Right renal pelvis (tissue), 4 donors: ENCODE results near the gene PHYKPL. TPM values are rescaled to one million over a fixed set of nuclear protein-coding genes. Genes with fewer than 3 reads are reported as not detected.

Experiments
- polyA plus RNA-seq, 4 donors: library from polyadenylated mRNA; unstranded; fragments of 120-200 nt; gene quantifications; one replicate each; pipeline ENCODE4 v1.2.1, GENCODE V29; 2013; ENCODE audit not compliant: insufficient read length in 4 of 4

PHYKPL gene
- polyA plus RNA-seq, 4 donors = 62.8 to 78.4 (median 67.7) TPM

Other genes with a start within 250 kb of the PHYKPL start
- gene PROP1, start 236.6 kb downstream of the PHYKPL start, polyA plus RNA-seq = not detected
- 1 to 10 TPM; 4.0 to 5.2 (median 4.5) TPM for gene N4BP3, start 119.3 kb downstream of the PHYKPL start, polyA plus RNA-seq
- gene RMND5B, start 101.8 kb downstream of the PHYKPL start, polyA plus RNA-seq = 10 to 100 TPM; 31.2 to 36.5 (median 32.7) TPM
- 100 to 1,000 TPM in 2 of 4 donors, 10 to 100 TPM in 2; 92.4 to 132 (median 99.9) TPM for gene NHP2, start 78.9 kb downstream of the PHYKPL start, polyA plus RNA-seq
- gene GMCL2, start 45.4 kb downstream of the PHYKPL start, polyA plus RNA-seq = under 1 TPM in 2 of 4 donors, not detected in 2; 0.08 to 0.12 TPM
- gene HNRNPAB, start 28.3 kb downstream of the PHYKPL start, polyA plus RNA-seq = 100 to 1,000 TPM; 146 to 168 (median 153) TPM